Astrocyte (in vitro differentiated cells and primary cell): ENCODE data around the gene G6PC3.

ENCODE experiments used
- CTCF ChIP-seq: IDR thresholded peaks from 2 replicates; pipeline ENCODE4 v1.5.1; 2011; ENCODE audit warnings: low read depth, mild to moderate bottlenecking, inconsistent platforms, low read length, moderate library complexity; ENCODE audit not compliant: insufficient read depth
- EZH2 ChIP-seq: IDR thresholded peaks from 2 replicates; pipeline ENCODE4 v1.6.1; 2012; ENCODE audit warnings: mild to moderate bottlenecking, low read length, inconsistent platforms; ENCODE audit not compliant: insufficient read depth

- TF ChIP-seq EZH2: no peak
- TF ChIP-seq CTCF: no peak
Observed at GRCh38 chr17:44094701-44095387, 24.3 kb downstream of the G6PC3 start.
